ENCODE data around the gene NF1.

NF1 gene

GRCh38 chr17:31388770-31389656, 294.2 kb downstream of the NF1 start:
- peak; percentile 71 for DNase-seq

- no peak for DNase-seq
Measured at GRCh38 chr17:31389657-31390381, 295.0 kb downstream of the NF1 start.

GRCh38 chr17:31390426-31390747, 295.6 kb downstream of the NF1 start:
- no peak for DNase-seq

- peak; percentile 56 for DNase-seq
Measured at GRCh38 chr17:31390748-31391495, 296.1 kb downstream of the NF1 start.

GRCh38 chr17:31391496-31391949, 296.7 kb downstream of the NF1 start, which contains the start of gene RAB11FIP4:
Gene RAB11FIP4, plus strand, starts transcription at chr17:31391675. Its CDS starts 178 bp downstream, at chr17:31391853.
- peak; percentile 59 for DNase-seq

- DNase-seq, result no peak
Measured at GRCh38 chr17:31392002-31392855, 297.5 kb downstream of the NF1 start.

- DNase-seq, result no peak
Measured at GRCh38 chr17:31392856-31393748, 298.3 kb downstream of the NF1 start.

- no peak for DNase-seq
Measured at GRCh38 chr17:31393749-31394146, 299.0 kb downstream of the NF1 start.

- DNase-seq, result peak; percentile 93
Measured at GRCh38 chr17:31394544-31394943, 299.8 kb downstream of the NF1 start.

- DNase-seq, result no peak
Measured at GRCh38 chr17:31397256-31397939, 302.6 kb downstream of the NF1 start.

- DNase-seq, result no peak
Measured at GRCh38 chr17:31398381-31399311, 303.9 kb downstream of the NF1 start.

GRCh38 chr17:31400481-31400950, 305.7 kb downstream of the NF1 start:
- DNase-seq, result no peak

GRCh38 chr17:31401456-31402254, 306.9 kb downstream of the NF1 start:
- DNase-seq, result no peak

GRCh38 chr17:31404028-31404949, 309.5 kb downstream of the NF1 start:
- no peak for DNase-seq

- DNase-seq, result no peak
Measured at GRCh38 chr17:31405890-31406371, 311.2 kb downstream of the NF1 start.

GRCh38 chr17:31408586-31408985, 313.8 kb downstream of the NF1 start:
- no peak for DNase-seq

GRCh38 chr17:31411707-31412285, 317.0 kb downstream of the NF1 start:
- no peak for DNase-seq
